GM21367 (cell line): ENCODE data around the gene CSNK1D.

ENCODE experiments used
- ATAC-seq: cut with Tn5 transposase; IDR thresholded peaks from one replicate; pipeline ENCODE4 v1.9.1; 2021; ENCODE audit not compliant: unreplicated experiment

The CSNK1D gene

DNA sequence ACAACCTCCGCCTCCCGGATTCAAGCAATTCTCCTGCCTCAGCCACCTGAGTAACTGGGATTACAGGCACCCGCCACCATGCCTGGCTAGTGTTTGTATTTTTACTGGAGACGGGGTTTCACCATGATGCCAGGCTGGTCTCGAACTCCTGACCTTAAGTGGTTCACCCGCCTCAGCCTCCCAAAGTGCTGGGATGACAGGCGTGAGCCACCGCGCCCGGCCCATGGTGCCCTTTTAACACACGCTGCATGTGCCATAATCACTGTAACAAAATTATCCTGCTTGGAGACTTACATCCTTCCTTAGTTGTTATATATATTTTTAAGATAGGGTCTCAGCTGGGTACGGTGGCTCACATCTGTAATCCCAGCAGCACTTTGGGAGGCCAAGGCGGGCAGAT, 38.5 kb upstream of the CSNK1D start:
- ATAC-seq, result no peak

DNA sequence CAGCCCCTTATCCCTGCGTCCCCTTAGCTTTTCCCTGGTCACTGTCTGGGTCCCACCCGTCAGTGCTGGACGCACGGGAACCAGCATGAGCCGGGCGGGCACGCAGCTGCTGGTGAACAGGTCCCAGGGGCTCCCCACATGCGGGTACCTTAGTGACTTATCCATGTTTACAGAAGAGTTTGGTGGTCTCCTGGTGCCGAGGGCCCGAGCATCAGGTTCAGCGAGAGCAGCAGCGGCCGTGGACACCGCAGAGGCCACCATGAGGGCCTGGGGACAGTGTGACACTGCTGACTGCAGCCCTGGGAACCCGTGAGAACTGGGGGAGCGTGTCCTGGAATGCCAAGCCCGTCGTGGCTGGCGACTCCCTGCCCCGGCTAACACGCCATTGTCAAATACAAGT, 37.4 kb upstream of the CSNK1D start:
- no peak for ATAC-seq

DNA sequence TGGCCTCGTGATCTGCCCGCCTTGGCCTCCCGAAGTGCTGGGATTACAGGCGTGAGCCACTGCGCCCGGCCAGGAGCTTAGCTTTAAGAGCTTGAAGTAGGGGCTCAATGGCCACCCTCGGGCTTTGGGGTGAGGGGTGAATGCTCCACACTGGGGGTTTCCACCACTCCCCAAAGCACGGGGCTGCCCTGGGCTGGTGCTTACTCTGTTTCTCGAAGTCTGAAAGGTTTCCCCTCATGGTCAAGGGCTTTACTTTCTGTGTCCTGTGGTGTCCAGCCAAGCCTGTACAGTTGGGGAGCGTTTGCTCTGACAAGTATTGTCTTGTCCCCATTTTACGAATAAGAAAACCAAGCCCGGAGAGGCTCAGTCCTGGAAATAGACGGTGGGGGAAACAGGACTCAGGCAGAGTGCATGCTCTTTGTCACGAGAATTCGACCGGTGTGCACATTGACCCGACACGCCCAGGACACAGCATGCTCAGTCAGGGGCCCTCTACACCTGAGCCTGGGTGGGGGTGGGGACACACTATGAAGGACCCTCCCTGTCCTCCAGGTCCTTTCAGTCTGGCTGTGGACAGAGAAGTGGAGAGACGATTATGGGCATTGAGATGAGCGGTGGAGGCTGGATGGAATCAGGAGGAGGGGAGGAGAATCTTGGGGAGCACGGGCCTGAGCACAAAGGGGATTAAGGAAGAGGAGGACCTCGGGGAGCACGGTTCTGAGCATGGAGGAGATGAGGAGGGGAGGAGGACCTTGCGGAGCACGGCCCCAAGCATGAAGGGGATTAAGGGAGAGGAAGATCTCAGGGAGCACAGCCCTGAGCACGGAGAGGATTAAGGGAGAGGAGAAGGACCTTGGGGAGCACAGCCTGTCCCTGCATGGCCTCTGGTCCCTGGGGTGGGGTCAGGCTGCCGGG, 36.4 kb upstream of the CSNK1D start:
- no peak for ATAC-seq

DNA sequence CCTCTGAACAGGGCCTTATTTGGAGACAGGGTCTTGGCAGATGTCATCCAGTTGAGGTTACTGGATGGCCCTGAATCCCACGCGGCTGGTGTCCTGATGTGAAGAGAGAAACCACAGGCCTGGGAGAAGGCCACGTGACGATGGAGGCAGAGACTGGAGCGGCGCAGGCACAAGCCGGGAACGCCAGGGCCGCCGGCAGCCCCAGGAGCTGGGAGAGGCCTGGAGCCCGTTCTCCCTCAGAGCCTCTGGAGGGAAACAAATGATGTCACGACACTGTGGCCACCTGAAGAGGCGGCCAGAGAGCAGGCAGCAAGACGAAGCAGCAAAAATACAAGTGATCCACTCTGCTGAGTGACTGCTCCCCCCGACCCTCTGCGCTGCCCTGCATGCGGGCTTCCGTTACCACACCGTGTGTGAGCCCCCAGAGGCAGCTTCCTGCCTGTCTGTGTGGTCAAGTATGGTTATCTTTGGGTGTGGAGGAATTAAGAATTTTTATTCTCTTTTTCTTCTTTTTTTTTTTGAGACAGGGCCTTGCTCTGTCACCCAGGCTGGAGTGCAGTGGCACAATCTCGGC, 32.3 kb upstream of the CSNK1D start:
- ATAC-seq, result no peak

DNA sequence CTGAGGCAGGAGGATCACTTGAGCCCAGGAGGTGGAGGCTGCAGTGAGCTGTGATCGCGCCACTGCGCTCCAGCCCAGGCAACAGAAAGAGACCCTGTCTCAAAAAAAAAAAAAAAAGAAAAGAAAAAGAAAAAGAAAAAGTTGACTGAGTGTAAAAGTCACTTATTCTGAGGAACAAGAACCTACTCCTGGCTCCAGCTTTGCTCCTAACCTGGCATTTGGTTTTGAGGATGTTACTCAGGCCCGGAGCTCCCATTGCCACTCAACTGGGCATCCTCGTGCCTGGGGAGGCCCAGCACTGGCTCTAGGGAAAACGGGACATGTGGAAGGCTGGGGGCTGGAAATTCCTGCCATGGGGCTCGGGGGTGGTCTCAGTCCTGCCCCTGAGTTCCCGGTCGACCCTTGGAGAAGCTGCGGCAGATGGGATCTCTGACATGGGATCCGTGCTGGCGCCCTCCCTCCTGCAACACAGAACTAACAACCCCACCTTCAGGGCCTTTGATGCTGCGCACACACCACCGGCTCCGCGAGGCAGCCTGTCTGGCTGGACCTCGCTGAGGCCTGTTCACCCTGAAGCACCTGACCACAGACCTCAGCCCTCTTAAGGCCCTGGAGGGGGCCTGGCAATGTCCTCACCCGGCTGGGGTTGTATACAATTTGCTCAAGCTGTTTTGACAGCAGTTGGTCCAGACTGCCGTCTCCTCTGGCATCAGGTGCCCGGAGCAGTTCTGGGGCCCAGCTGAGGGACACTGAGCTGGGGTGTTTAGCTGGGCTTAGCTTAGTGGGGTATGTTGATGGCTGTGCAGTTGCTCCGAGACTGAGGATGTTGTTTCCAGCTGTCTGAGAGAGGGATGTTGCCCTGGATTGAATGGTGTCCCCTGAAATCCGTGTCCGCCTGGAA, 31.6 kb upstream of the CSNK1D start:
- no peak for ATAC-seq

DNA sequence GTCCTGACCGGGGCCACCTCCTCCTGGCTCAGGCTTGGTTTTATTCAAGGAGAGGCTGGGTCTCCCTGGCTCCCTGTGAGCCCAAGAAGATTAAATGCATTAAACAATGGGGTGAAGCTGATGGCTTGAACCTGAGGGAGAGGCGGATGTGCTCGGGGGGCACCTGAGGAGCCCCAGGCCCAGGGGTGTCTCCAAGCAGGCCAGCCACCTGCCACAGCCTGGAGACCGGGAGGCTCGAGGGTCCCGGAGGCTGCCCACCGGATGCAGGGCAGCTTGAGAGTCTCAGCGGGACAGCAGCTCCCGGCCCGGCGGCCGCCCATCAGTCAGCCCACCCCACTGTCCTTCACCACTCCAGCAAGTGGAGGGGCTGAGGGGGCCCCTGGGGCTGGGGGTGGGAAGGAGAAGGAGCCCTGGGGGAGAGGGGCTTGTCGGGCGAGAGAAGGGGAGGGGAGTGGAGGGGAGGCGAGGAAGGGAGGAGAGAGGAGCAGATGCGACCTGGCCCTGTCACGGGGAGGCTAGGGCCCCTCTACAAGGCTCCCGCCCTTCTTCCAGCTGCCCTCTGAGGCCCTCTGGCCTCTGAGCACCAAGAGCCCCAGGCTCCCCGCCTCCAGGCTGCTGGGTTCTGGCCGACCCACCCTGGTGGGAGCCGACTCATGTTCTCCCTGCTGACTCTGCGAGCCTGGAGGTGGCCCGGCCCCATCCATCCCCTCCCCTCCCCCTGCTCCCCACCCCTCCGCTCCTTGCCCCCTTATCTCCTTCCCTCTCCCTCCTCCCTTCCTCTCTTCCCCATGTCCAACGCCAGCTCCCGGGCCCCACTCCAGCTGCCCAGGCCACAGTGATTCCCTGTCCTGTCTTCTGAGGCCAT, 30.7 kb upstream of the CSNK1D start:
- ATAC-seq, result no peak

DNA sequence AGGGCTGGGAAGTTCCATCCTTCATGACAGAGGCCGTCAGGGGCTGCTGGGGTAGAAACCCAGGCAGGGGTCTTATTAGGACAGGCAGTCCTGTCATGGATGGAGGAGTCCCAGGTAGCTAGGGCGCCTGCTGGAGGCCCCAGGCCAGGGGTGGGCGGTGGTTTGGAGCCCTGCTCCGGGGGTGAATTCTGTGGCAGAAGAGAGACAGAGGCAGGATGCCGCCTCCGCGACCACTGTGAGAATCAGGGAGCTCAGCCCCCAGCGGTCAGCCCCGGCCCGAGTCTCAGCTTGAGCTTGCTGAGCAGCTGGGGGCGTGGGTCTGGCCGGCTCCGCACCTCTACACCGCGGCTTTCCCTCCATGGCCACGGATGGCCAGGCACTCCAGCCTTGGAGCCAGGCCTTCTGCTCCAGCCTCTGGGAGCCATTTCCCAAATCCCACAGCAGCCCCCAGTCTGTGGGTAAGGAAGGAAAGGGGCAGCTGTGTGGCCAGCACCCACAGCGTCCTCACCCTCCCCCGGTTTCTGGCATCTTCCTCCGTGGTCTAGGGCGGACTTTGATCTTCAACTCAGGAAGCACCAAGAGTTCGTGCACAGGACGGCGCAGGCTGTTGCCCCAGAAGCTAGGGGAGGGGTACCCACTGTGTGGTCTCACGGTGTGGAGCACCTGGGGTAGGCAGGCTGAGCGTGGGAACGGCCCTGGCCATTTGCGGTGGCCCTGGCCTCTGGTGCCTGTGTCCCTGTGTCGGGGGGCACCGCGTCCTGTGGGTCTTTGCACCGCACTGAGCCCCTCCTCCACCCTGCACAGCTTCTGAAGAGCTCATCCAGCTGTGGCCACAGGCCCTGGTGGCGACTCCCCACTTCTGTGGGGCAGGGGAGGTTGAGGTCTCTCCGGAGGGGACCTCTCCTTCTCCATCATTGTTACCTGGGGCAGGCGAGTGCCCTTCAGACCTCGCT, 29.8 kb upstream of the CSNK1D start:
- no peak for ATAC-seq

DNA sequence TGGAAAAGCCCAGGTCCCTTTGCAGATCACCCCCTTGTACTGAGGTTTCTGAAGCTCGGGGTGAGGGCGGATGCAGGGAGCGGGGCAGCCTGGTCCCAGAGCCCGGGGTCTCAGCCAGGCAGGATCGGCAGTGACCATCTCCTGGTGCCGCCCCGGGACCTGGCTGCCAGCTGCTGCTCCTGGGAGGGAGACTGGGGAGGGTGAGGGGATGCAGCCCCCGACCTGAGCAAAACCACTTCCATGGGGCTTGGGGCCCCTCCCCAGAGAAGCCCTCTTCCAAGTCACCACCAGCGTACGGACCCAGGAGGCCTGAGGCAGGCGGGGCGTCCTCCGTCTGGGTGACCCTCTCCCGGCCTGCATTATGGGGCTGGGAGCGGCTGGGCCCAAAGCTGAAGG, 29.1 kb upstream of the CSNK1D start:
- no peak for ATAC-seq

DNA sequence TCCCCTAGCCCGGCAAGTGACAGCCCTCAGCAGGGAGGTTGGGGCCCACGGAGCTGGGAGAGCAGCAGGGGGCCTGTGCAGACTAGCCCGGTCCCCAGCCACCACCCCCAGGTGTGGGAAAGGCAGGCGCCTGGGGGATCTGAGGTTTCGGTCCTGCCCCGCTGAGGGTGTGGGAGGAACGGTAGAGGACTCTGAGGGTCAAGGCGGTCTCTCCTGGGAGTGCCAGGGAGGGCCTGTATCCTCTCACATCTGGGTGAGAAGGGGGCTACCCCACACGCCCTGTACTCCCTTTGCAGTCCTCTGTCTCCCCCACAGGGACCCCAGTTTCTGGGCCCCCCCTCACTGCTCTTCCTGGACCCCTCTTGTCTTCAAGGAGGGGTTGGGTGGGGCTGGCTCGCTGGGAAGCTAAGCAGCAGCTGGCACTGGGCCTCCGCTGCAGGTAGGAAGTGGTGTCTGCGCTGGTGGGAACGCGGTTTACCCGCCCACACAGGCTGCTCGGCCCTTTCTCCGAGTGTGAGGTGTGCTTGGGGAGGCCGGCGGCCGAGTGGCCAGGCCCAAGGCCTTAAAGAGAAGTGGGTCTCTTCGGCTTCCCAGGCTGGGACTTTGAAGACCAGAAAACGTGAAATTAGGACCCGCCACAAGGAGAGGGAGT, 28.5 kb upstream of the CSNK1D start:
- no peak for ATAC-seq

DNA sequence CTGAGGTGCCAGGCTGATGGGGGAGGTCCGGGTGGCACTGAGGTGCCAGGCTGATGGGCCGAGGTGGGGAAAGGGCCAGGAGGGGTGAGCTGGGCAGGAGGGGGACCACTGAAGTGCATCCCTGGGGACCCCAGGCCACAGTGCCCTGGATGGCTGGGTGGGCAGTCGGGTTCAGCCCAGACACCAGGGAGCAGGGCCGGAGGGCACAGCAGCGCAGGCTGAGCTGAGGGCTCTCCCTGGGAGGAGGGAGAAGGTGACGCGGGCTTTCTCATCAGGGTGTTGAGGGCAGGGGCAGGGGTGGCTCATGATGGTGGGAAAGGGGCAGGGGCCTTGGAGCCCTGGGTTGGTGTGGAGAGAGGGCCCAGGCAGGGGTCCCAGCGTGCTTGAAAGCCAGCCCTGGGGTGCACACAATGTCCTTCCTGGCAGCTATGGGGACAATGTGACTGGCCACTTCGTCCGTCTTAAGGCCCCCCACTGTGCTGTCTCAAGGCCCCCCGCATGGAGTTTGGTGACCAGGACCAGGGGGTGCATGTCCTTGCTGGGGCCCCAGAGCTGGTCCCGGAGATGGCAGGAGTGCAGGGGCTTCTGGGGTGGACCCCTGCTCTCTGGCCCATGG, 27.9 kb upstream of the CSNK1D start:
- no peak for ATAC-seq

DNA sequence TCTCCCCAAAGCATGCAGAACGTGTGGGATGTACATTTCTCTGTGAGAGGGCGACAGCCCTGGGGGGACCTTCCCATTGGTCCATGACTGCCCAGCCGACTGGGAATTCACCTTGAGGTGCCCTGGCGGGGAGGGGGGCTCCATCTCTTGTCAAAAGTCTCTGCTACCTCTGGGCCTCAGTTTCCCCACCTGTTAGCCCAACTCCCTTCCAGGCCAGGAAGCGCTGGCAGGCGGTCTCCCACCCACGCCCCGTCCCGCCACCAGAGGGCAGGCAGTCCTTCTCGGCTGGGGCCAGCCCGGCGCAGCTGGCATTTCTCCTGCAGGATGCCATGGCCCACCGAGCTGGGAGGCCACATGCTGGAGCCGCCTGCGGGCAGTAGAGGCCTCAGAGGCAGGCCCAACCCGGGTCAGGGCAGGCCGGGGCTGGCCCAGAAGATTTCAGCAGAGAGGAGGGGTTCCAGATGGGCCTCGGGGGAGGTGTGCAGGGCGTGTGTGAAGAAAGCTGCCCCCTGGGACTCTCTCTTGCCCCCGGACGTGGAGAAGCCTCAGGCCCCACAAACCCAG, 27.3 kb upstream of the CSNK1D start:
- no peak for ATAC-seq

DNA sequence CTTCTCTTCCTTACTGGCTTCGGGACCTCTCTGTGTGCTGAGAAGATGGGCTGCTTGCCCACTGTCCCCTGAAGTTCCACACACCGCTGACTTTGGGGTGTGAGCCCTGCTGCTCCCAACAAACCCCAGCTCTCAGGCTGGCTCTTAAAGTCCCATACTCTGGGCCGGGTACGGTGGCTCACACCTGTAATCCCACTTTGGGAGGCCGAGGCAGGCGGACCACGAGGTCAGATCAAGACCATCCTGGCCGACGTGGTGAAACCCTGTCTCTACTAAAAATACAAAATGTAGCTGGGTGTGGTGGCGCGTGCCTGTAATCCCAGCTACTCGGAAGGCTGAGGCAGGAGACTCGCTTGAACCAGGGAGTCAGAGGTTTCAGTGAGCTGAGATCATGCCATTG, 26.7 kb upstream of the CSNK1D start:
- no peak for ATAC-seq

DNA sequence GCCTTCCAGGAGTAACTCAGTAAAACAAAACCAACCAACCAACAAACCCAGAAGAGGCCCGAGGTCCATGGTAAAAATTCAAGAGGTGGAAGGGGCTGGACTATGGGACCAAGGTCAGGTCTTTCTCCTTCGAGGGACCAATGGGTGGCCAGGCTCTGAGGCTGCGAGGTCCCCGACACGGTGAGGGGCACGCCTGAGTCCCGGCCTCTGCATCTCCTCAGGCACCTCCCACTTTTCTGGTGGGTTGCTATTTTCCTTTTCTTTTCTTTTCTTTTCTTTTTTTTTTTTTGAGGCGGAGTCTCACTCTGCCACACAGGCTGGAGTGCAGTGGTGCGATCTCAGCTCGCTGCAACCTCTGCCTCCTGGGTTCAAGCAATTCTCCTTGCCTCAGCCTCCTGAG, 26.0 kb upstream of the CSNK1D start:
- ATAC-seq, result no peak

DNA sequence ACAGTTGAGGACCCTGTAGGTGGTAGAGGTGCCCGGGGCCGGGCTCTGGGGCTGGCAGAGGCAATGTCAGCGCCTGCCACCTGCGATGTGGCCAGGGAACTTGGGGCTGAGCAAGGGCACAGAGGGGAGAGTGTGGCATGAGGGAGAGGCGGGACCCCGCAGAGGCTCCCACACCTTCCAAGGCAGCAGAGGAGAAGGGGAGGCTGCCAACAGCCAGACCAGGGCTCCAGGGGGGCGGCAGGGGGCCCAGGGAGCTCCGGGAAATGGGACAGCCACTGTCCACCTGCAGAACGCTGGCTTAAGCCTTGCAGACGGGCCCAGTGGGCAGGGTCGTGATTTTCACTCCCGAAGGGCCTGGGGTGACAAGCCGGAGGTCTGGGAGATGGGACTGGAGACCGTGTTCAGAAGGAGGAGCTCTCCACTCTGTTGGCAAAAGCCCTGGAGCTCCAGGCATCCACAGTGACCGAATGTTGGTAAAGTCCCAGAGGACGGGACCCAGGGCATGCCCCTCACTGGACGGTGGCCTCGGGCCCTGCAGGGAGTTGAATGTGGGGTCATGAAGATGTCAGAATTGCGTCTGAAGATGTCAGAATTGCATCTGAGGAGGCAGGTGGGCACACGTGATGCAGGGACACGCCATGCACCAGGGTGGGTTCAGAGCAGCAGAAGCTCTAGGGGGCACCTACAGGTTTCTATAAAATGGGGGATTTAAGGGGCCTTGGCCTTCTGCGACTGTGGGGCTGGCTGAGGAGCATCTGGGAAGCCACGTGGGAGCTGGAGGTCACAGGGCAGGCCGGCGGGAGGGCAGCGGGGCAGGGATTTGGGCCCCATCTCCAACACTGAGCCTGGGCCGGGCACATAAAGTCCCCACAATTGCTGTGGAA, 25.3 kb upstream of the CSNK1D start:
- no peak for ATAC-seq

DNA sequence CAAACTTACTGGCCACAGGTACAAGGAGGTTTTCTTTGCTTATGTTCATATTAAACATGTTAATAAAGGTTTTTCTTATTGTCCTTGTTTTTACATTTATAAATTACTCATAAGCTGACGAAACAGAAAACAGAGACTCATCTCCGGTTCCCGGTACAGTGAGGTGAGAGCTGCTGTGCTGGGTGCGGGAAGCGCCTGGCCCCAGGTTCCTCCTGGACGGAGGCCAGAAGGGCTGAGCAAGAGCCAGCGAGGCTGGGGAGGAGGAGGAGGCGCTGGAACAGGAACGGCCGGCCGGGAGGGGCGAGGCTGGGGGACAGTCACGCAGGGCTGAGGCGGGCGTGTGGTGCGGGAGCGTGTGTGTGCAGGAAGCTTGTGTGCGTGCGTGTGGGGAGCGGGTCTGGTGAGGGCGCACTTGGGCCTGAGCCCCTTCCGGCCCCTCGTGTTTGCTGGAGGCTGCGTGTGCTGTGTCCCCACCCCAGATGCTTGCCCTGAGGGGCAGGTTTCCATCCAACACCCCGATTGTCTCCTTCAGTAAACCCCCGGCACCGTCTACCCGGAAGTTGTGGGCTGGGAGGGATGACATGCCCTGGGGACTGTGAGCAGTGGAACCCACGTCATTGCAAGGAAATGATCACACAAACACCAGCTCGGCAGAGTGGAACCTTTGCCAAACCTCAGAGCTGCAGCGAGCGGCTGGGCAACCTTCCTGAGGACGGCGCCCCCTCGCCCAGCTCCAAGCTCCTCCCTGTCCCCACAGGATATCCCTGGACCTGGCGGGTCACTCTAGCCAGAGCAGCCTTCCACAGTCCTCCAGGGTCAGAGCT, 24.4 kb upstream of the CSNK1D start:
- ATAC-seq, result no peak

DNA sequence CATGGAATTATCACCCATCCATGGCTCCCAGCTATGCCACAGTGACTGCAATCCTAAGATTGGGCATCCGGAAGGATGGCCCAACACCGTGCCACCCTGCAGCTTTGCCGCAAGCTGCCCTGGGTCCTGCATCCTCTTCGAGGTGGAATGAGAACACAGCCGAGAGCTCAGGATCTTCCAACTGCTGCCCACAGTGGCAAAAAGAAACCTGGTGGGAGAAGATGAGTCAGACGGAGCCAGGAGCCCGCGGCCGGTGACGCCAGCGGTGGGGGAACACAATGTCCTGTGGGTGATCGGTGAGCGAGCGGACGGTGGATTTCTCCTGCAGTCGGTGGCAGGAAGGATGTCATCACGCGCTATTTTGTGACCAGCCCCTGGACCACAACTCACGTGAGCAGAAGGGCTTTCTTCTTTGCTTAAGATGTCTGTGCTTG, 23.8 kb upstream of the CSNK1D start:
- ATAC-seq, result no peak
